Measurements from ENCODE around the gene PLA2G3.

PLA2G3 gene

DNA sequence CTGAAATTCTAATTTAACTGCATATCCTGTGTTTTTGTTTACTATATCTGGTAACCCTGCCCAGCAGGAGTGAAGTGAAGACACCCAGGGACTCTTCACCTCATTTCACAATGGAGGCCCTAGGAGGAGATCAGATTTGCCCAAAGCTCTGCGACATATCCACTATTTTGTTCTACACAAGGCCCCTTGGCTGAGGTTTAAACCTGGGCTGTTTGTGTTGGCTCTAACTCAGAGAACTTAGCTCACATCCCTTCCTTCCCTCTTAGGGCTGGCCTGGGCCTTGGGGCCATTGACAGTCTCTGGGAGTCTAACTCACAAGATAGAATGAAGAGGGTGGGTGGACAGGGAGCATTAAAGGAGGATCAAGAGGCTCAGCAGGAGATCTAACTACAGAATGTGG lies 8.2 kb upstream of the PLA2G3 start:
- DNase-seq (ENCODE audit: low read depth): no peak

- DNase-seq (ENCODE audit: low read depth): no peak
Observed at GRCh38 chr22:31144223-31144622, 3.9 kb upstream of the PLA2G3 start.

DNA sequence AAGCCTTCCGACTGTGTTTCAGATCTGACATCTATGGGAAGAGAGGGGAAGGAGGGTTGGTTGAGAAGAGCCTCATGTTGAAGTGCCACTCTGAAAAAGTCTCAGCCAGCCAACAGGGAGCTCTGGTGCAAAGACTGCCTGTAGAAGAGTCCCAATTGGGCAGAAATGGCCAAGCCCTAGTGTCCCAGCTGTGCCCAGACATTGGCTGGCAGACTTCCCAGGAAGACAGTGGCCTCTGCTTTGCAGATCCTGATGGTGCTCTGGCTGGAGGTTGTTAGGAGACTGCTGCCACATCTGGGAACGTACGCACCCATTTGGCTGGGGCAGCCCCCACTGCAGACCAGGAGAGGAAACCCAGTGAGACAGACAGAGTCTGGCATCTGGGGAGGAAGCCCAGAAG lies 3.2 kb upstream of the PLA2G3 start:
- no peak for DNase-seq (ENCODE audit: low read depth)

DNA sequence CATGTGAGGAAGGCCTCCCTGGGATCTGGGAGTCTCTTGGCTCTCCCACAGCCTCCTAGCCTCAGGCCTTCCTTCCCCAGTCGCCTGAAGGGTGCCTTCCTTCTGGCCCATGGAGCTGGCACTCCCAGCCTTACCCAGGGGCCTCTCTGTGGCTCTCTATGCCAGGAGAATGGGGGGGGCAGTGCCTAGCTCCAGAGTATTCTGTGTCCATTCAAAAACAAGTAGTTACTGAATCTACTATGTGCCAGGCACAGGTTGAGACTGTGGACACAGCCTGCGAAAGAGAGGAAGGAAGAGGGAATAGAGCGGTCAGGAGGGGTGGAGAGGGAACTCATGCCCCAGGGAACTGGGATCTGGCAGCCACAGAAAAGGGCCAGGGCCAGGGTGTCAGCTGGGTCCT lies 2.7 kb upstream of the PLA2G3 start:
- no peak for DNase-seq (ENCODE audit: low read depth)

GRCh38 chr22:31142285-31142684 lies 2.0 kb upstream of the PLA2G3 start:
- no peak for DNase-seq (ENCODE audit: low read depth)

DNA sequence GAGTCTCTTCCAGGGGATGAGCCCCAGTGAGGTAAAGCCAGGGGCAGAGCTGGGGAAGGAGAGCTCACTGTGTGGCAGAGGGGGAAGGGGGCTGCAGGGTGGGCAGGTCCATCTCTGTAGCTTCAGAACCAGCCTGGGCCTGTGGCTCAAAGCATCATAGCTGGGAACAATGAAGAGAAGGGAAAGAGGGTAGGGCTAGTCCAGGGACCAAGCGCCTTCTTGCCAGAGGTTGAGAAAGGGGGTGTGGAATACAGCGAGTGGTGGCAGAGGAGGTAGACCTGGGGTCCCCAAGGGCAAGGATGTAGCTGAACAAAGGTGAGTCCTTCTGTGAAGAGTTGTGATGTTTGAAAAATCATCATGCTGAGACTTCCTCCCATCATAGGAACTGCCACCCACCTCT lies 1.2 kb upstream of the PLA2G3 start:
- DNase-seq (ENCODE audit: low read depth): no peak

GRCh38 chr22:31140746-31141145 lies 438 bp upstream of the PLA2G3 start:
- DNase-seq (ENCODE audit: low read depth): no peak

GRCh38 chr22:31139066-31139465 lies 1.2 kb downstream of the PLA2G3 start:
- DNase-seq (ENCODE audit: low read depth): no peak

DNA sequence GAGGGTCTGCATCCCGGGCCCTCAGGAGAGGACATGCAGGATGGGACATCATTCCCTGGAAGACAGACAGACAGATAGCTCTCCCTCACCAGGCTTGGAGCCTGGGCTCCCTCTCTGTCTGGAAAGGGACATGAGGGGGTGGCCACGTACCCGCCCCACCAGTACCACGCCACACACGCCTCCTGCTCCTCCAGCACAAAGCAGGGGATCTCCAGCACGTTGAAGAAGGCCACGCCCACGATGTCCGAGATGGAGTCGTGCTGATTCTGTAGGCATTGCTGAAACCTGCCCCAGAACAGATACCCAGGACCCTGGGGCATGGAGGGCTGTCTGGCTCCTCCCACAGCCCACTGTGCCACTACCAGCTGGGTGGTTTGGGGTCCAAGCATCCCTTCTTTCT lies 2.2 kb downstream of the PLA2G3 start:
- DNase-seq (ENCODE audit: low read depth): no peak

DNA sequence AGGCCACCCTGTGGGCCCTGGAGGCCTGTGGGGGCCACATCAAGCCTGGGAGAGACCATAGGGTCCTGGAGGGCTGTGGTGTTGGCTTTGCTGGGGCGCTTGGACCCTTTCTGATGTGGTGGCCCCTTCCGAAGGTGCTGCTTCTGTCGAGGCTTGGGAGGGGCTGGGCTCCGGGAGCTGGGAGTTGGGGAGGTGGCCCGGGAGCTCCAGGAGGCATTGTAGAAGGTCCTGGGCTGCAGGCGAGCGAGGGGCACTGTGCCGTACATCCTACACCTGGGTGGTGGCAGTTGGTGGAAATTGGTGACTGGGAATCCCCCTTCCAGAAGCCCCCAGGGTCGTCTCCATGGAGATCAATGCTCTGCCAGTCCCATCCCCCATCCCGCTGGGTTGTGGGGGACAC lies 2.6 kb downstream of the PLA2G3 start:
- DNase-seq (ENCODE audit: low read depth): no peak

DNA sequence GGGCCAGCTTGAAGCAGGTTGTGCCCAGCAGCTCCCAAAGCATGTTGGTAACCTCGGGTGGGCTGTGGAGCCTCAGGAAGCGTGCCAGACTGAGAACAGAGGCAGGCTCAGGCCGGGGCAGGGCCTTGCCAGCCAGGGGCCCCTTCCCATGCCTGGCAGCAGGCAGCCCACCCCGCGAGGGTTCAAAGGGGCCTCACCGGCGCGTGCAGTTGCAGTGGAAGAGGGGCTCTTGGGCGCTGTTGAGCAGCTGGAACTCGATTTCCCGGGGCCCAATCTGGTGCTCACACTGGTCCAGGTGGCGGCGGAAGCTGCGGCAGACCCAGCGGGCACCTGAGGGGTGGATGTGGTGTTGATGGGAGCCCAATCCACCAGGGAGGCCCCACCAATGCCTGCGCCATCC lies 3.6 kb downstream of the PLA2G3 start:
- DNase-seq (ENCODE audit: low read depth): no peak

GRCh38 chr22:31136155-31136554 lies 4.2 kb downstream of the PLA2G3 start:
- no peak for DNase-seq (ENCODE audit: low read depth)

- DNase-seq (ENCODE audit: low read depth): no peak
Observed at GRCh38 chr22:31135706-31136105, 4.6 kb downstream of the PLA2G3 start.

- no peak for DNase-seq (ENCODE audit: low read depth)
Observed at GRCh38 chr22:31134688-31135087, 5.6 kb downstream of the PLA2G3 start.

DNA sequence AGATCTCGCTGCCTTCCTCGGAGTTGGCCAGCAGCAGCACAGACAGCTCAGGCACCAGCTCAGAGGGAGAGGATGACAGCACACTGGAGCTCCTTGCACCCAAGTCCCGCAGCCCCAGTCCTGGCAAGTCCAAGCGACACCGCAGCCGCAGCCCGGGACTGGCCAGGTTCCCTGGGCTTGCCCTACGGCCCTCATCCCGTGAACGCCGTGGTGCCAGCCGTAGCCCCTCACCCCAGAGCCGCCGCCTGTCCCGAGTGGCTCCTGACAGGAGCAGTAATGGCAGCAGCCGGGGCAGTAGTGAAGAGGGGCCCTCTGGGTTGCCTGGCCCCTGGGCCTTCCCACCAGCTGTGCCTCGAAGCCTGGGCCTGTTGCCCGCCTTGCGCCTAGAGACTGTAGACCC lies 6.4 kb downstream of the PLA2G3 start:
- no peak for DNase-seq (ENCODE audit: low read depth)

DNA sequence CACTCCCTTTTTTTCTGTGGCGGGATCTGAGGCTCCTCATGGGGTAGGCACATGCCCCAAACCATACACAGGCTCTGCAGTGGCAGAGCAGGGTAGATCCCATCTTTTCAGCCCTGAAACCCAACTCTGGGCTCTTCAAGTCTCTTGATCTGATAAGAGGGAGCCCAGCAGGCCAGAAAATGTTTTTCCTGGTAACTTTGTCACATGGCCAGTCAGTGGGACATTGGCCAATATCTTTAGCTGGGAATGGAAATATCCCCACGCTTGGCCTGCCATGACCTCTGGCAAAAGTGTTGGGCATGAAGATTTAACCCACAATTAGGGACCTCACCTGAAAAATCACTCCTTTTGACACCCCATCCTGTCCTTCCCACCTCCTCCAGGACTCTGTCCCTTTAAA lies 9.4 kb downstream of the PLA2G3 start:
- no peak for DNase-seq (ENCODE audit: low read depth)

DNA sequence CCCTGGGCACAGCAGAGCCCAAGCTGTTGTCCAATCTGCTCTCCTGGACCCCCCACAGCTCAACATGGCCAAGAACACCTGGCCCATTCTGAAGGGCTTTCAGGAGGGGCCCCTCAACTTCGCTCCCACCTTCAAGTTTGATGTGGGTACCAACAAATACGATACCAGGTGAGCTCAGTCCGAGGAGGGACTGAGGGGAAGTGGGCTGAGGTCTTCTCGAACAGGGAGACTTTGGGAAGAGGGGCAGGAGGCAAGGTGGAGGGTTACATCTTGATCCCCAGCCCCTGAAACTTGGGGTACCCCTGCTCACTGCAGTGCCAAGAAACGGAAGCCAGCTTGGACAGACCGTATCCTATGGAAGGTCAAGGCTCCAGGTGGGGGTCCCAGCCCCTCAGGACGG lies 12.2 kb downstream of the PLA2G3 start:
- no peak for DNase-seq (ENCODE audit: low read depth)

DNA sequence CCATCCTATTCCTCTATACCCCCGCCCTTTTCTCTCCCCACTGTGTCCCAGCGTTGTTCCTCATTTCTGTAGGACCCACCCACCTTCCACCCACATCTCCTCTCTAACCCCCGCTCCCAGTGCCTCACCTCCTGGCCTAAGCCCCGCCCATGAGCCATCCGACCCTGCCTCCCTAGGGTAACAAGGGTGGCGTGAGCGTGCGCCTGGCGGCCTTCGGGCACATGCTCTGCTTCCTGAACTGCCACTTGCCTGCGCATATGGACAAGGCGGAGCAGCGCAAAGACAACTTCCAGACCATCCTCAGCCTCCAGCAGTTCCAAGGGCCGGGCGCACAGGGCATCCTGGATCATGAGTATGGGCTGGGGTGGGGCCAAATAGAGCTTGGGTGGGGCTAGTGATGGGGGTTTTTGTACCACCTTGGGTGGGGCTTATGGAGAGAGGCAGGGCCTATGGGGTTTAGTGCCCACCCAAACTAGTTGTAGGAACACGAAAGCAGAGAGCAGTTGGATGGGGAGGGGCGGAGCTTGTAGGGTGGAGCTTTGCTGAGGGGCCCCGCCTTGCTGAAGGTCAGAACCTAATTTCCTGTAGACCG lies 13.0 kb downstream of the PLA2G3 start:
- DNase-seq (ENCODE audit: low read depth): no peak

GRCh38 chr22:31126869-31127175 lies 13.5 kb downstream of the PLA2G3 start:
- no peak for DNase-seq (ENCODE audit: low read depth)

DNA sequence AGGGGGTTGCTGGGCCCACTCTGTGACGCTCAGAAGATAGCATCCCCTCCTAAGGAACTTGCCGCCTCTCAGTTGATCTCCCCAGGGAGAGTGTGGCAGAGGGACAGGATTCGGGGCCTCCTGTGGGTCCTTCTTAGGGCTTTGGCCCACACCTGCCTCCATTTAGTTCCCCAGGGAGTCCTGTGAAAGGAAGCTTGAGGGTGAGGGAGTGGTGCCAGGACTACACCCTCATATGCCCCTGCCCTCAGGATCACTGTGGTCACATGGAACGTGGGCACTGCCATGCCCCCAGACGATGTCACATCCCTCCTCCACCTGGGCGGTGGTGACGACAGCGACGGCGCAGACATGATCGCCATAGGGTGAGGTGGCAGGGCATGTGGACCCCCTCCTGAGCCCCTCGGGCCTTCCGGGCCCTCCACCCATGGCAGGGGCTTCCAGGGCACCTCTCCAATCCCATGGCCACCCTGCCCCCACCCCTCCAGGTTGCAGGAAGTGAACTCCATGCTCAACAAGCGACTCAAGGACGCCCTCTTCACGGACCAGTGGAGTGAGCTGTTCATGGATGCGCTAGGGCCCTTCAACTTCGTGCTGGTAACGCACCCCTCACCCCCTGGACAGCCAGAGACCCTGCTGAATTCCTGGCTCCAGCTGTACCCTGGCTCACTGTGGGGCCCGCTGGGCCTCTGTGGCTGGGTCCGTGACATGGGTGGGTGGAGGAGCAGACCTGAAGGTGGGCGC lies 14.0 kb downstream of the PLA2G3 start:
- no peak for DNase-seq (ENCODE audit: low read depth)

DNA sequence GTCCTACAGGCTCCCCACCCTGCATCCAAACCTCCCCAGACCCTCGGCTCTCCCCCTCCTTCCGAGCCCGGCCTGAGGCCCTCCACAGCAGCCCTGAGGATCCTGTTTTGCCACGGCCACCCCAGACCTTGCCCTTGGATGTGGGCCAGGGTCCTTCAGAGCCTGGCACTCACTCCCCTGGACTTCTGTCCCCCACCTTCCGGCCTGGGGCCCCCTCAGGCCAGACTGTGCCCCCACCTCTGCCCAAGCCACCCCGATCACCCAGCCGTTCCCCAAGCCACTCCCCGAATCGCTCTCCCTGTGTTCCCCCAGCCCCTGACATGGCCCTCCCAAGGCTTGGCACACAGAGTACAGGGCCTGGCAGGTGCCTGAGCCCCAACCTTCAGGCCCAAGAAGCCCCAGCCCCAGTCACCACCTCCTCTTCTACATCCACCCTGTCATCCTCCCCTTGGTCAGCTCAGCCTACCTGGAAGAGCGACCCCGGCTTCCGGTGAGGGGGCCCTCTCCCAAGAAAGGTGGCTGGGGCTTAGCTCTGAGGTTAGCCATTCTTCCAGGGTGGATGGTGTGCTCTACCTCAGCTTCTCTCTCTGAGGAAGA lies 14.7 kb downstream of the PLA2G3 start:
- DNase-seq (ENCODE audit: low read depth): no peak

DNA sequence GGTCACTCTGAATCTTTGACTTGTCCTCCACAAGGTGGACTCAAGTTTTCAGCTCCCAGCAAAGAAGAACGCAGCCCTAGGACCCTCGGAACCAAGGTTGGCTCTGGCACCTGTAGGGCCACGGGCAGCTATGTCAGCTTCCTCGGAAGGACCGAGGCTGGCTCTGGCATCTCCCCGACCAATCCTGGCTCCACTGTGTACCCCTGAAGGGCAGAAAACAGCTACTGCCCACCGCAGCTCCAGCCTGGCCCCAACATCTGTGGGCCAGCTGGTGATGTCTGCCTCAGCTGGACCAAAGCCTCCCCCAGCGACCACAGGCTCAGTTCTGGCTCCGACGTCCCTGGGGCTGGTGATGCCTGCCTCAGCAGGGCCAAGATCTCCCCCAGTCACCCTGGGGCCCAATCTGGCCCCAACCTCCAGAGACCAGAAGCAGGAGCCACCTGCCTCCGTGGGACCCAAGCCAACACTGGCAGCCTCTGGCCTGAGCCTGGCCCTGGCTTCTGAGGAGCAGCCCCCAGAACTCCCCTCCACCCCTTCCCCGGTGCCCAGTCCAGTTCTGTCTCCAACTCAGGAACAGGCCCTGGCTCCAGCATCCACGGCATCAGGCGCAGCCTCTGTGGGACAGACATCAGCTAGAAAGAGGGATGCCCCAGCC lies 15.4 kb downstream of the PLA2G3 start:
- DNase-seq (ENCODE audit: low read depth): no peak

GRCh38 chr22:31124290-31124689 lies 16.0 kb downstream of the PLA2G3 start:
- DNase-seq (ENCODE audit: low read depth): no peak

DNA sequence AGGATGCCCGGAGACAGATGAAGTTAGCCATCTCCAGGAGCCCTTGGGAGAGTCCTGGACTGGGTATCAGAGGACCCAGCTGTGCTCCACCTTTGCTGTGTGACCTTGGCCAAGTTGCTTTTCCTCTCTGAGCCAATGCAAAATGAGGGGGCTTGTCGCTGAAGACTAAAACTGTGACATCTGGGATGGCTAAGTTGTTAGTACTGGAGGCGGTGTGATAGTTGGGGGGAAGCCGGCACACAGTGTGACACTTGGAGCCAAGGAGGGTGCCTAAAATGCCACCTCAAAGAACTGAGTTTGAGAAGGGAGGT lies 17.1 kb downstream of the PLA2G3 start:
- DNase-seq (ENCODE audit: low read depth): no peak

Measured in stimulated activated CD4-positive, alpha-beta T cell treated with anti-CD3 and anti-CD28 coated beads, Interleukin-2, amount 100 ng/mL, for 4 hours (primary cell).